SK-N-MC (cell line): Measurements from ENCODE around the gene SYT2.
"Not testable (repeated sequence)": the region's sequence is repeated elsewhere in the genome, so short reads cannot be mapped to it uniquely, and the experiment has no call there.

Experiments used
- DNase-seq: peaks from one replicate; pipeline ENCODE4 v3.0.0-alpha.2; 2011; ENCODE audit warnings: low read depth, low spot score
- H3K27ac ChIP-seq: fragments of 200-600 bp; sonication (generic); 2 replicates; pipeline ENCODE4 v1.5.1; 2016; ENCODE audit warnings: mixed run types
- H3K36me3 ChIP-seq: fragments of 200-600 bp; sonication (generic); 2 replicates; pipeline ENCODE4 v1.6.1; 2017; ENCODE audit warnings: antibody characterized with exemption, low read length, mixed read lengths; ENCODE audit not compliant: insufficient read depth
- H3K4me3 ChIP-seq: fragments of 200-600 bp; sonication (generic); 2 replicates; pipeline ENCODE4 v1.5.1; 2016
- H3K9ac ChIP-seq: fragments of 200-600 bp; sonication (generic); 2 replicates; pipeline ENCODE4 v1.8.0; 2017; ENCODE audit warnings: mixed run types, mixed read lengths; ENCODE audit not compliant: insufficient read length
- H3K9me3 ChIP-seq: fragments of 200-600 bp; sonication (generic); 2 replicates; pipeline ENCODE4 v1.6.1; 2017; ENCODE audit warnings: low read depth, mild to moderate bottlenecking, antibody characterized with exemption, low read length, moderate library complexity, mixed read lengths
- EZH2 ChIP-seq: fragments of 200-600 bp; sonication (generic); IDR thresholded peaks from one replicate; pipeline ENCODE4 v1.6.1; 2017; ENCODE audit warnings: antibody characterized with exemption
- FOXP2 ChIP-seq: optimal IDR thresholded peaks from 2 replicates; pipeline ENCODE3; 2011; ENCODE audit warnings: mild to moderate bottlenecking, moderate library complexity; ENCODE audit not compliant: insufficient read depth; ENCODE audit errors: extremely low read length, control extremely low read depth
- POLR2AphosphoS5 ChIP-seq: IDR thresholded peaks from 2 replicates; pipeline ENCODE4 v1.6.1; 2012; ENCODE audit warnings: mild to moderate bottlenecking, low read depth, low read length, borderline replicate concordance

Gene SYT2

GRCh38 chr1:202589190-202589930, 120.9 kb downstream of the SYT2 start:
- Histone ChIP-seq H3K4me3 (no peak overlapping the region), H3K9ac (no peak overlapping the region), H3K9me3 (no peaks in the 10 kb centered on the region), H3K27ac (no peak overlapping the region), H3K36me3 (no peaks in the 10 kb centered on the region)
- no peak for TF ChIP-seq POLR2AphosphoS5
- no peak for TF ChIP-seq FOXP2
- no peak for TF ChIP-seq EZH2
- DNase-seq = no peak

GRCh38 chr1:202588503-202589189, 121.6 kb downstream of the SYT2 start:
- TF ChIP-seq POLR2AphosphoS5 (no peak), EZH2 (no peak), FOXP2 (no peak)
- no peaks in the 10 kb centered on the region for H3K36me3 ChIP-seq
- H3K27ac ChIP-seq = no peak overlapping the region
- H3K4me3 ChIP-seq = no peak overlapping the region
- H3K9me3 ChIP-seq = no peaks in the 10 kb centered on the region
- no peak overlapping the region for H3K9ac ChIP-seq
- no peak for DNase-seq

GRCh38 chr1:202587859-202588485, 122.3 kb downstream of the SYT2 start:
- Histone ChIP-seq H3K9me3 (no peaks in the 10 kb centered on the region), H3K9ac (no peak overlapping the region), H3K4me3 (no peak overlapping the region), H3K36me3 (no peaks in the 10 kb centered on the region), H3K27ac (no peak overlapping the region)
- TF ChIP-seq POLR2AphosphoS5 = no peak
- TF ChIP-seq EZH2 = no peak
- TF ChIP-seq FOXP2 = no peak
- no peak for DNase-seq

- no peaks in the 10 kb centered on the region for H3K36me3 ChIP-seq
- no peaks in the 10 kb centered on the region for H3K9me3 ChIP-seq
- no peak overlapping the region for H3K4me3 ChIP-seq
- no peak overlapping the region for H3K9ac ChIP-seq
- H3K27ac ChIP-seq = no peak overlapping the region
- no peak for TF ChIP-seq FOXP2
- TF ChIP-seq EZH2 = no peak
- TF ChIP-seq POLR2AphosphoS5 = no peak
- DNase-seq = no peak
Observed at GRCh38 chr1:202586871-202587270, 123.4 kb downstream of the SYT2 start.

GRCh38 chr1:202586018-202586821, 124.0 kb downstream of the SYT2 start:
- DNase-seq = no peak
- H3K9ac ChIP-seq = peak overlapping the region; percentile 12
- TF ChIP-seq FOXP2 (no peak), EZH2 (no peak), POLR2AphosphoS5 (no peak)

GRCh38 chr1:202585590-202585933, 124.7 kb downstream of the SYT2 start:
- no peaks in the 10 kb centered on the region for H3K9me3 ChIP-seq
- TF ChIP-seq FOXP2 (no peak), EZH2 (no peak), POLR2AphosphoS5 (no peak)
- no peak overlapping the region for H3K4me3 ChIP-seq
- no peak for DNase-seq
- no peak overlapping the region for H3K27ac ChIP-seq
- H3K9ac ChIP-seq = no peak overlapping the region
- H3K36me3 ChIP-seq = no peaks in the 10 kb centered on the region

More at GRCh38 chr1:202586018-202586821, 124.0 kb downstream of the SYT2 start:
- H3K9me3 ChIP-seq = no peaks in the 10 kb centered on the region
- no peaks in the 10 kb centered on the region for H3K36me3 ChIP-seq
- no peak overlapping the region for H3K4me3 ChIP-seq
- H3K27ac ChIP-seq = no peak overlapping the region

- Histone ChIP-seq H3K27ac (no peak overlapping the region), H3K4me3 (no peak overlapping the region), H3K36me3 (no peaks in the 10 kb centered on the region), H3K9me3 (no peaks in the 10 kb centered on the region), H3K9ac (no peak overlapping the region)
- TF ChIP-seq EZH2 = no peak
- no peak for TF ChIP-seq FOXP2
- no peak for TF ChIP-seq POLR2AphosphoS5
- DNase-seq = no peak
Observed at GRCh38 chr1:202584707-202585589, 125.3 kb downstream of the SYT2 start.

- not testable (repeated sequence) for DNase-seq, H3K4me3 ChIP-seq, H3K9me3 ChIP-seq, H3K9ac ChIP-seq, H3K36me3 ChIP-seq, H3K27ac ChIP-seq
Observed at GRCh38 chr1:202582350-202582749, 127.9 kb downstream of the SYT2 start.
